Endothelial cell (in vitro differentiated cells): ENCODE data around the gene SSBP3. TPM values are rescaled to one million over a fixed set of nuclear protein-coding genes. Genes with fewer than 3 reads are reported as not detected.

Experiments used
- DNase-seq: peaks from one replicate; pipeline ENCODE4 v3.0.0; 2021; ENCODE audit warnings: low spot score
- H3K27ac Mint-ChIP-seq: one replicate; pipeline ENCODE4 v1.8.0; 2021; ENCODE audit warnings: mixed read lengths, inconsistent platforms; ENCODE audit not compliant: unreplicated experiment
- H3K27me3 Mint-ChIP-seq: one replicate; pipeline ENCODE4 v1.8.0; 2021; ENCODE audit warnings: mild to moderate bottlenecking, moderate library complexity, mixed read lengths, inconsistent platforms; ENCODE audit not compliant: unreplicated experiment
- H3K36me3 Mint-ChIP-seq: one replicate; pipeline ENCODE4 v1.8.0; 2021; ENCODE audit warnings: mild to moderate bottlenecking, low read depth, mixed read lengths, inconsistent platforms; ENCODE audit not compliant: unreplicated experiment
- H3K4me1 Mint-ChIP-seq: one replicate; pipeline ENCODE4 v1.8.0; 2021; ENCODE audit warnings: mild to moderate bottlenecking, mixed read lengths, inconsistent platforms; ENCODE audit not compliant: unreplicated experiment
- H3K4me3 Mint-ChIP-seq: one replicate; pipeline ENCODE4 v1.8.0; 2021; ENCODE audit warnings: mild to moderate bottlenecking, mixed read lengths, inconsistent platforms; ENCODE audit not compliant: unreplicated experiment
- H3K9me3 Mint-ChIP-seq: one replicate; pipeline ENCODE4 v1.8.0; 2021; ENCODE audit warnings: mixed read lengths, inconsistent platforms; ENCODE audit not compliant: unreplicated experiment
- total RNA-seq: library from RNA; stranded (reverse); fragmentation: NEBNext Ultra II Directional; extraction: Animal tissue kit (Norgen Biotek cat#: 25700); gene quantifications from one replicate; pipeline ENCODE4 v1.2.1, GENCODE V29; 2021; ENCODE audit not compliant: unreplicated experiment
- TF ChIP-seq, protein P1 (sequence below): fragments of 200-600 bp; sonication (generic); IDR thresholded peaks from one replicate; pipeline ENCODE4 v1.5.0; 2021; ENCODE audit warnings: antibody characterized with exemption; ENCODE audit not compliant: unreplicated experiment

SSBP3 gene
- total RNA-seq, 1 donor from 2014 or later: 142 TPM

DNA sequence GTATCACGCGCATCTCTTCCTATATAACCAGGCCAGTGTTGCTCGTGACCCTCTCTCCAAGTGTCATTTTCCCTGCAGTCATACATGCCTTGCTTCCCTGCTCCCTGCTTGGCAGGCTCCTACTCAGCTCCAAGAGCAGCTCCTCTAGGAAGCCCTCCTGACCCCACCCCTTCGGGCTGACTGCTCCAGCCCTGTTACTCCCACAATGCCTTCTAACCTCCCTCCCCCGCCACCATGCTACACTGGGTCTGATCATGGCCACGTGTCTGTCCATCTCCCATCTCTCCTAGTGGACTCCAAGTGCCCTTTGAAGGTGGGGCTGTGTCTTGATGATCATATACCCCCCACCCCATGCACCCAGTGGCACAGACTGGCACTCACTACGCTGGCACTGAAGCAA is 161.5 kb downstream of the SSBP3 start:
- Mint-ChIP-seq H3K4me3 (peak overlapping the region; percentile 16), H3K9me3 (no peaks in the 10 kb centered on the region), H3K27ac (no peak overlapping the region), H3K36me3 (peaks cover 19% of the 10 kb centered on the region), H3K4me1 (peaks cover 7% of the 10 kb centered on the region), H3K27me3 (peaks cover 14% of the 10 kb centered on the region)
- no peak for DNase-seq
- TF ChIP-seq, protein P1, sequence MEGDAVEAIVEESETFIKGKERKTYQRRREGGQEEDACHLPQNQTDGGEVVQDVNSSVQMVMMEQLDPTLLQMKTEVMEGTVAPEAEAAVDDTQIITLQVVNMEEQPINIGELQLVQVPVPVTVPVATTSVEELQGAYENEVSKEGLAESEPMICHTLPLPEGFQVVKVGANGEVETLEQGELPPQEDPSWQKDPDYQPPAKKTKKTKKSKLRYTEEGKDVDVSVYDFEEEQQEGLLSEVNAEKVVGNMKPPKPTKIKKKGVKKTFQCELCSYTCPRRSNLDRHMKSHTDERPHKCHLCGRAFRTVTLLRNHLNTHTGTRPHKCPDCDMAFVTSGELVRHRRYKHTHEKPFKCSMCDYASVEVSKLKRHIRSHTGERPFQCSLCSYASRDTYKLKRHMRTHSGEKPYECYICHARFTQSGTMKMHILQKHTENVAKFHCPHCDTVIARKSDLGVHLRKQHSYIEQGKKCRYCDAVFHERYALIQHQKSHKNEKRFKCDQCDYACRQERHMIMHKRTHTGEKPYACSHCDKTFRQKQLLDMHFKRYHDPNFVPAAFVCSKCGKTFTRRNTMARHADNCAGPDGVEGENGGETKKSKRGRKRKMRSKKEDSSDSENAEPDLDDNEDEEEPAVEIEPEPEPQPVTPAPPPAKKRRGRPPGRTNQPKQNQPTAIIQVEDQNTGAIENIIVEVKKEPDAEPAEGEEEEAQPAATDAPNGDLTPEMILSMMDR: no peak

DNA sequence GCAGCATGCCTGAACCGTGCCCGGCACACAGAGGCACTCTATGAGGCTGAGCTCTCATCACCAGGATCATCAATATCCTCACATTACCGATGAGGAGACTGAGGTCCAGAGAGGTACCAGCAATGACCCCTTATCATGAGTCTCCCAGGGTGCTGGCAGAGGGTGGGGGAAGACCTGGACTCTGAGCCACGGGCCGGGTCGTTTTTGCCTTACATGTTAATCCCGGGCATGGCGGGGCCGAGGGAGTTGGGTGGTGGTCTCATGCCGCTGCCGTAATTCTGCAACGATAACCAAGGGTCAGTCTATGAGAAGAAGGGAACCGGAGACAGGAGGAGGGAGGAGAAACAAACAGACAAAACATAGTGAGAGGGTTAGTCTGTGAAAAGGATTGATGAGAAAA is 163.2 kb downstream of the SSBP3 start:
- peaks cover 7% of the 10 kb centered on the region for H3K4me1 Mint-ChIP-seq
- H3K9me3 Mint-ChIP-seq: no peaks in the 10 kb centered on the region
- H3K27ac Mint-ChIP-seq: no peak overlapping the region
- peaks cover 16% of the 10 kb centered on the region for H3K27me3 Mint-ChIP-seq
- H3K4me3 Mint-ChIP-seq: peak overlapping the region; percentile 38
- no peak for DNase-seq
- H3K36me3 Mint-ChIP-seq: peaks cover 19% of the 10 kb centered on the region
- TF ChIP-seq, protein P1: no peak

DNA sequence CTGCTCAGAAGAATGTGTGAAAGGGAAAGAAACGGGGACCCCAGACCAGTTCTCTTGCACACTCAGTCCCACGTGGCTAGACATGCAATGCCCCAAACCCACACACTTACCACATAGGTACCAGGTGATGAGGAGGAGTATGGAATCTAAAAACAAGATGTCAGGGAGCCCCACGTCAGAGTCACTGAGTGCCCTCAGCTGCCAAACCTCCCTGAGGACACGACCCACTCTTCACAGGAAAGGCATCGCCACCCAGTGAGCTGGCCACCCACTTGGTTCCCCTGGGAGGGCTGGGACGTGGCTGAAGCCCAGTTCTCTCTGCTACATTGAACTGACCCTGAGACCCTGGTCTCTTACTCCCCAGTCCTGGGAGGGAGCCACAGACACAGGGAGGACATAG is 164.8 kb downstream of the SSBP3 start:
- Mint-ChIP-seq H3K4me1 (peaks cover 7% of the 10 kb centered on the region), H3K36me3 (peaks cover 34% of the 10 kb centered on the region), H3K9me3 (no peaks in the 10 kb centered on the region), H3K27ac (peak overlapping the region; percentile 89), H3K27me3 (peaks cover 16% of the 10 kb centered on the region), H3K4me3 (no peak overlapping the region)
- TF ChIP-seq, protein P1: no peak
- DNase-seq: no peak

DNA sequence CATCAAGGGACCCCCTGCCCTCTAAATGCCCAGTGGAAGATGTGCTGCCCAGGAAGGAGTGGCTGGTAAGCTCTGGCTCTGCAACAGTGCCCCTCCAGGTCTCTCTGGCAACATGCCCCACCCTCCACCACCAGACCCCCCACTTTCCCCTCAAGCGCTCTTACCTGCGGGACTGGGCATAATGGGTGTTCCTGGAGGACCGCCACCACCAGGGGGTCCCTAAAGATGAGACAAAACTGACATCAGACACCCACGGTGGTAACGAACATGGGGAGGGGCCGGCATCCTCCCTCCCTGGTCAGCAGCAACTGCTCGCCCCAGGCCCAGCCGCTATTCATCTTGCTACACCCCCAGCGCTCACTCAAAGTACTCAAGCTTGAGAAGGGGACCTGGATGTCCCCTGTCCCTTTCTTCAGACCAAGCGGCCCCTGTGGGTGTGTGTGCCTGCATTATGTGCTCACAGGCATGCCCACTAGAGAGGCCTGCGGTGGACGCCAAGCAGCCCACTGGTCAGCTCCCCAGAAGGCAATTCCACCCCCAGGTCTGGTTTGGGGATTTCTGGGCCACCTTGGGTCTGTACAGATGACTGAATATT is 165.4 kb downstream of the SSBP3 start:
- H3K4me3 Mint-ChIP-seq: no peak overlapping the region
- TF ChIP-seq, protein P1: no peak
- peaks cover 7% of the 10 kb centered on the region for H3K4me1 Mint-ChIP-seq
- H3K27me3 Mint-ChIP-seq: peaks cover 16% of the 10 kb centered on the region
- no peak for DNase-seq
- H3K36me3 Mint-ChIP-seq: peaks cover 35% of the 10 kb centered on the region
- no peak overlapping the region for H3K27ac Mint-ChIP-seq
- H3K9me3 Mint-ChIP-seq: no peaks in the 10 kb centered on the region

DNA sequence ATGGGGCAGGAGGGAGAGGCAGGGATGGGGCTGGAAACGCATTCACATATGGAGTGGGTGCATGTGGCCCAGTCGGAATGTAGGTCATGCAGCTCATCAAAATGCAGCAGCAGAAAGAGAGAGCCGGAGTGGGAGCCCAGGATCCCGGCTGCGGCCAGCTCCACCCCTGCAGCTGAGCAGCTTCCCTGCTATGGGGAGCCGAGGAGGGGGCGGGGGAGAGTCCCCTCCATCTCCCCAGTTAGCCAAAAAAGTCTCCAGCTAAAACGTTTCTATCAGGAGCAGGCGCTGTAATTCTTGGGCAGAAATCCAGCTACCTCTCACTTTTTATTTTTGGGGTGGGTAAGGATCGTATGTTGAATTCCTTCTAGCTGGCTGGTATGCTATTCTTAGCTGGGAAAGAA is 166.6 kb downstream of the SSBP3 start:
- Mint-ChIP-seq H3K36me3 (peaks cover 33% of the 10 kb centered on the region), H3K27me3 (peaks cover 15% of the 10 kb centered on the region), H3K27ac (no peak overlapping the region)

More for the DNA sequence above, 166.6 kb downstream of the SSBP3 start:
- TF ChIP-seq, protein P1: no peak
- Mint-ChIP-seq H3K4me1 (peaks cover 7% of the 10 kb centered on the region), H3K9me3 (no peaks in the 10 kb centered on the region), H3K4me3 (peak overlapping the region; percentile 25)
- DNase-seq: no peak
